MM.1S (cell line): ENCODE results near the gene SMYD2.

Experiments
- DNase-seq: peaks from one replicate; pipeline ENCODE4 v3.0.0-alpha.2; 2015
- H2AFZ ChIP-seq: fragments of 300-600 bp; sonication (generic); 2 replicates; pipeline ENCODE4 v1.6.0; 2016; ENCODE audit warnings: antibody characterized with exemption, low read length
- H3F3A ChIP-seq: fragments of 300-600 bp; sonication (generic); 2 replicates; pipeline ENCODE4 v1.6.1; 2016; ENCODE audit warnings: mild to moderate bottlenecking, antibody characterized with exemption, low read length, moderate library complexity, mixed read lengths; ENCODE audit not compliant: insufficient read depth
- H3K27ac ChIP-seq: fragments of 300-600 bp; sonication (generic); 2 replicates; pipeline ENCODE4 v1.5.1; 2016; ENCODE audit warnings: mild to moderate bottlenecking, low read length
- H3K27me3 ChIP-seq: fragments of 300-600 bp; sonication (generic); replicated peaks from 2 replicates; pipeline ENCODE4 v1.6.0; 2016; ENCODE audit warnings: low read length; ENCODE audit not compliant: insufficient read depth
- H3K36me3 ChIP-seq: fragments of 300-600 bp; sonication (generic); replicated peaks from 2 replicates; pipeline ENCODE4 v1.6.1; 2016; ENCODE audit warnings: mild to moderate bottlenecking, low read length, mixed read lengths; ENCODE audit not compliant: insufficient read depth
- H3K4me1 ChIP-seq: fragments of 300-600 bp; sonication (generic); 2 replicates; pipeline ENCODE4 v1.6.1; 2016; ENCODE audit warnings: low read length, mixed read lengths
- H3K4me2 ChIP-seq: fragments of 300-600 bp; sonication (generic); 2 replicates; pipeline ENCODE4 v1.6.0; 2016; ENCODE audit warnings: low read depth, low read length
- H3K4me3 ChIP-seq: fragments of 300-600 bp; sonication (generic); 2 replicates; pipeline ENCODE4 v1.5.1; 2016; ENCODE audit warnings: low read length, mixed read lengths
- H3K79me2 ChIP-seq: fragments of 300-600 bp; sonication (generic); 2 replicates; pipeline ENCODE4 v1.6.1; 2016; ENCODE audit warnings: mixed run types, low read length, mixed read lengths
- H3K9ac ChIP-seq: fragments of 300-600 bp; sonication (generic); 2 replicates; pipeline ENCODE4 v1.6.1; 2016; ENCODE audit warnings: low read length, mixed read lengths
- H3K9me2 ChIP-seq: fragments of 300-600 bp; sonication (generic); replicated peaks from 2 replicates; pipeline ENCODE4 v1.6.1; 2016; ENCODE audit warnings: mild to moderate bottlenecking, low read length, mixed read lengths; ENCODE audit not compliant: insufficient read depth
- H3K9me3 ChIP-seq: fragments of 300-600 bp; sonication (generic); replicated peaks from 2 replicates; pipeline ENCODE4 v1.6.1; 2016; ENCODE audit warnings: mild to moderate bottlenecking, low read length, mixed read lengths; ENCODE audit not compliant: insufficient read depth
- H4K20me1 ChIP-seq: fragments of 300-600 bp; sonication (generic); 2 replicates; pipeline ENCODE4 v1.6.1; 2016; ENCODE audit warnings: mild to moderate bottlenecking, low read length, moderate library complexity, mixed read lengths; ENCODE audit not compliant: insufficient read depth
- CTCF ChIP-seq: fragments of 300-600 bp; sonication (generic); IDR thresholded peaks from 2 replicates; pipeline ENCODE4 v1.5.1; 2016; ENCODE audit warnings: antibody characterized with exemption, low read length, mixed read lengths
- EZH2 ChIP-seq: fragments of 300-600 bp; sonication (generic); optimal IDR thresholded peaks from 2 replicates; pipeline ENCODE3; 2017; ENCODE audit warnings: low read depth, mild to moderate bottlenecking, antibody characterized with exemption, low read length, mixed read lengths
- EZH2phosphoT487 ChIP-seq: fragments of 300-600 bp; sonication (generic); IDR thresholded peaks from 2 replicates; pipeline ENCODE4 v1.6.1; 2018; ENCODE audit warnings: antibody characterized with exemption, low read length

The SMYD2 gene

GRCh38 chr1:214261206-214262123 is 19.5 kb upstream of the SMYD2 start:
- Histone ChIP-seq H3K9ac (no peak overlapping the region), H3K4me2 (peak overlapping the region; percentile 53), H3F3A (no peaks in the 10 kb centered on the region), H3K27me3 (no peaks in the 10 kb centered on the region), H3K4me1 (peaks cover 20% of the 10 kb centered on the region), H3K9me2 (no peaks in the 10 kb centered on the region), H2AFZ (peak overlapping the region; percentile 34), H3K9me3 (no peaks in the 10 kb centered on the region), H3K4me3 (no peak overlapping the region), H3K79me2 (no peaks in the 10 kb centered on the region), H4K20me1 (no peaks in the 10 kb centered on the region), H3K36me3 (no peaks in the 10 kb centered on the region), H3K27ac (no peak overlapping the region)
- peak; percentile 79 for DNase-seq
- TF ChIP-seq CTCF (peak; percentile 100), EZH2 (no peak)

- Histone ChIP-seq H3K79me2 (no peaks in the 10 kb centered on the region), H3K27ac (no peak overlapping the region), H3K36me3 (no peaks in the 10 kb centered on the region), H3K9me3 (no peaks in the 10 kb centered on the region), H4K20me1 (no peaks in the 10 kb centered on the region), H3K27me3 (no peaks in the 10 kb centered on the region), H3K4me3 (no peak overlapping the region), H3F3A (no peaks in the 10 kb centered on the region), H2AFZ (no peak overlapping the region), H3K4me1 (peaks cover 20% of the 10 kb centered on the region), H3K4me2 (no peak overlapping the region), H3K9ac (no peak overlapping the region), H3K9me2 (no peaks in the 10 kb centered on the region)
- DNase-seq: no peak
- no peak for TF ChIP-seq EZH2
- TF ChIP-seq EZH2phosphoT487: no peak
- no peak for TF ChIP-seq CTCF
Observed at GRCh38 chr1:214264196-214264595, 16.8 kb upstream of the SMYD2 start.

GRCh38 chr1:214264976-214265375 is 16.0 kb upstream of the SMYD2 start:
- Histone ChIP-seq H4K20me1 (no peaks in the 10 kb centered on the region), H3K79me2 (no peaks in the 10 kb centered on the region), H3F3A (no peaks in the 10 kb centered on the region), H3K9me2 (no peaks in the 10 kb centered on the region), H3K9me3 (no peaks in the 10 kb centered on the region), H3K27me3 (no peaks in the 10 kb centered on the region), H3K36me3 (no peaks in the 10 kb centered on the region), H3K4me2 (no peak overlapping the region), H3K27ac (no peak overlapping the region), H3K9ac (no peak overlapping the region), H3K4me1 (peaks cover 13% of the 10 kb centered on the region), H3K4me3 (no peak overlapping the region), H2AFZ (no peak overlapping the region)
- no peak for TF ChIP-seq CTCF
- no peak for TF ChIP-seq EZH2
- TF ChIP-seq EZH2phosphoT487: no peak
- DNase-seq: no peak
